ENCODE results near the gene LDLRAP1.

The LDLRAP1 gene

GRCh38 chr1:25544243-25544764, 898 bp downstream of the LDLRAP1 start:
- no peak for DNase-seq (ENCODE audit: low read depth)

GRCh38 chr1:25544819-25545218, 1.4 kb downstream of the LDLRAP1 start:
- DNase-seq (ENCODE audit: low read depth): peak; percentile 56

GRCh38 chr1:25545767-25546166, 2.4 kb downstream of the LDLRAP1 start:
- no peak for DNase-seq (ENCODE audit: low read depth)

GRCh38 chr1:25546193-25546592, 2.8 kb downstream of the LDLRAP1 start:
- no peak for DNase-seq (ENCODE audit: low read depth)

GRCh38 chr1:25548601-25549000, 5.2 kb downstream of the LDLRAP1 start:
- DNase-seq (ENCODE audit: low read depth): no peak

GRCh38 chr1:25549273-25550154, 6.1 kb downstream of the LDLRAP1 start:
- DNase-seq (ENCODE audit: low read depth): peak; percentile 61

GRCh38 chr1:25550155-25550506, 6.7 kb downstream of the LDLRAP1 start:
- peak; percentile 62 for DNase-seq (ENCODE audit: low read depth)

- DNase-seq (ENCODE audit: low read depth): peak; percentile 86
Observed at GRCh38 chr1:25550683-25551310, 7.4 kb downstream of the LDLRAP1 start.

- no peak for DNase-seq (ENCODE audit: low read depth)
Observed at GRCh38 chr1:25553749-25554429, 10.5 kb downstream of the LDLRAP1 start.

GRCh38 chr1:25554430-25554780, 11.0 kb downstream of the LDLRAP1 start:
- no peak for DNase-seq (ENCODE audit: low read depth)

GRCh38 chr1:25554886-25555752, 11.7 kb downstream of the LDLRAP1 start:
- no peak for DNase-seq (ENCODE audit: low read depth)

- no peak for DNase-seq (ENCODE audit: low read depth)
Observed at GRCh38 chr1:25555753-25556092, 12.3 kb downstream of the LDLRAP1 start.

GRCh38 chr1:25556132-25556670, 12.8 kb downstream of the LDLRAP1 start:
- DNase-seq (ENCODE audit: low read depth): no peak

GRCh38 chr1:25556791-25557476, 13.5 kb downstream of the LDLRAP1 start:
- peak; percentile 62 for DNase-seq (ENCODE audit: low read depth)

GRCh38 chr1:25557543-25557942, 14.1 kb downstream of the LDLRAP1 start:
- no peak for DNase-seq (ENCODE audit: low read depth)

- peak; percentile 16 for DNase-seq (ENCODE audit: low read depth)
Observed at GRCh38 chr1:25559031-25559430, 15.6 kb downstream of the LDLRAP1 start.

- no peak for DNase-seq (ENCODE audit: low read depth)
Observed at GRCh38 chr1:25560001-25560400, 16.6 kb downstream of the LDLRAP1 start.

- no peak for DNase-seq (ENCODE audit: low read depth)
Observed at GRCh38 chr1:25560788-25561187, 17.4 kb downstream of the LDLRAP1 start.

GRCh38 chr1:25561421-25562100, 18.2 kb downstream of the LDLRAP1 start:
- DNase-seq (ENCODE audit: low read depth): no peak

All from EH (cell line).